Psoas muscle (tissue), 8 donors: Measurements from ENCODE around the gene SLC30A2. TPM values are rescaled to one million over a fixed set of nuclear protein-coding genes. Genes with fewer than 3 reads are reported as not detected.
A peak's percentile ranks its signal among the peaks of the same experiment; 100 is the strongest.

Source experiments
- ATAC-seq, 4 donors: fragments of 200-7000 bp; cut with Tn5 transposase; one replicate each; pipeline ENCODE4 v1.9.1; 2020; ENCODE audit warnings: moderate library complexity in 3 of 4, mild to moderate bottlenecking in 2 of 4
- DNase-seq, 2 donors: peaks; one replicate each; pipeline ENCODE4 v3.0.0-alpha.2; 2020
- H3K27ac ChIP-seq: fragments of 200-600 bp; one replicate; pipeline ENCODE4 v1.8.0; 2022
- H3K27me3 ChIP-seq, 3 donors: fragments of 200-600 bp in 1 of 3; one replicate each; pipeline versions ENCODE4 v1.6.1 to v1.8.0; 2013 to 2022; ENCODE audit warnings: low read length in 2 of 3, mild to moderate bottlenecking in 2 of 3, moderate library complexity in 1 of 3; ENCODE audit not compliant: insufficient read depth in 3 of 3
- H3K36me3 ChIP-seq, 2 donors: fragments of 200-600 bp in 1 of 2; one replicate each; pipeline versions ENCODE4 v1.6.1 to v1.8.0; 2013 to 2022; ENCODE audit warnings: low read depth in 1 of 2, mild to moderate bottlenecking in 1 of 2, moderate library complexity in 1 of 2; ENCODE audit not compliant: insufficient read depth in 1 of 2
- H3K4me1 ChIP-seq: fragments of 200-600 bp; one replicate; pipeline ENCODE4 v1.8.0; 2022
- H3K4me3 ChIP-seq: fragments of 200-600 bp; one replicate; pipeline ENCODE4 v1.8.0; 2022; ENCODE audit warnings: mild to moderate bottlenecking
- H3K9me3 ChIP-seq: fragments of 200-600 bp; one replicate; pipeline ENCODE4 v1.8.0; 2022
- CTCF ChIP-seq: fragments of 200-600 bp; IDR thresholded peaks from one replicate; pipeline ENCODE4 v1.8.0; 2022; ENCODE audit warnings: antibody characterized with exemption
- WGBS, 3 donors: extraction: QIAGEN DNeasy Blood & Tissue Kit; methylation state at CpG; one replicate each; pipeline versions ENCODE4 v1.1.6 to v1.1.7; 2013; 5-methylcytosine and 5-hydroxymethylcytosine counted together
- intact Hi-C, 2 donors: fragments of 100-400 bp; cut with DNase I; formaldehyde crosslinking; loops; one replicate each; pipeline versions ENCODE4 v1.11.0 to v1.14.2; 2022
- polyA plus RNA-seq, 3 donors: library from polyadenylated mRNA; stranded (reverse); fragments of 200-250 nt; gene quantifications; one replicate each; pipeline ENCODE4 v1.2.3, GENCODE V29; 2013
- total RNA-seq, 4 donors: library from RNA; stranded (reverse); fragmentation: NEBNext Ultra II Directional in 2 of 4; extraction: Animal tissue kit (Norgen Biotek cat#: 25700) in 2 of 4; gene quantifications; one replicate each; pipeline versions ENCODE4 v1.2.1 to v1.2.4, GENCODE V29; 2021 to 2023
- donor health status: healthy with polysubstance abuse.
- donor health status: DM: no; HTN: no; CAD: no; lungs with moderate emphysema.
- donor health status: Bipolar disorder and iron deficiency.
- donor health status: healthy.
- donor health status: DM: yes; HTN: yes; CAD: no.
- donor health status: DM: no; HTN: no; CAD: no.
- donor health status: DM: no; HTN: no; CAD: no.
- donor health status: DM: yes; HTN: yes; CAD: no.

Gene SLC30A2
- total and polyA plus RNA-seq, 7 donors: 0.21 to 7.8 (median 1.2) TPM

GRCh38 chr1:25997828-25998761 lies 47.8 kb downstream of the SLC30A2 start, which contains the start of gene PAFAH2:
TSS of gene PAFAH2 (minus strand) at chr1:25998063. CDS start at chr1:25990816, 7,247 bp downstream.
- DNase-seq (peak; percentile 96 to 99), ATAC-seq (peak; percentile 95 to 98 (median 96))
- WGBS, 3 donors: 1% methylated on average over 47 of the region's 47 CpGs
- H3K27me3 ChIP-seq: no peaks in the 10 kb centered on the region
- peaks cover 0 to 5% of the 10 kb centered on the region in 2 donors for H3K36me3 ChIP-seq
- H3K4me1 ChIP-seq: peaks cover 34% of the 10 kb centered on the region
- TF ChIP-seq CTCF: peak; percentile 97
- H3K4me3 ChIP-seq: peak within 1 kb of the TSS; percentile 73
- peak within 1 kb of the TSS; percentile 86 for H3K27ac ChIP-seq
- H3K9me3 ChIP-seq: no peaks in the 10 kb centered on the region
- intact Hi-C loops: loop anchor here (1.0 to 10.0 kb wide), 3 partner anchors 101 to 173 kb away; no protein-coding TSS in a partner anchor

- Histone ChIP-seq H3K27ac (peak overlapping the region; percentile 86), H3K9me3 (no peaks in the 10 kb centered on the region), H3K4me1 (peaks cover 42% of the 10 kb centered on the region), H3K27me3 (no peaks in the 10 kb centered on the region), H3K4me3 (peak overlapping the region; percentile 73), H3K36me3 (peaks cover 0 to 5% of the 10 kb centered on the region in 2 donors)
- WGBS, 3 donors: 1 to 2% (median 1%) methylated on average over 13 of the region's 13 CpGs
- intact Hi-C loops: loop anchor here (5.0 to 10.0 kb wide), 2 partner anchors 100 to 172 kb away; no protein-coding TSS in a partner anchor
- peak; percentile 28 to 76 (median 52) for ATAC-seq
- no peak for TF ChIP-seq CTCF
- no peak for DNase-seq
Observed at GRCh38 chr1:25996966-25997827, 48.7 kb downstream of the SLC30A2 start.

DNA sequence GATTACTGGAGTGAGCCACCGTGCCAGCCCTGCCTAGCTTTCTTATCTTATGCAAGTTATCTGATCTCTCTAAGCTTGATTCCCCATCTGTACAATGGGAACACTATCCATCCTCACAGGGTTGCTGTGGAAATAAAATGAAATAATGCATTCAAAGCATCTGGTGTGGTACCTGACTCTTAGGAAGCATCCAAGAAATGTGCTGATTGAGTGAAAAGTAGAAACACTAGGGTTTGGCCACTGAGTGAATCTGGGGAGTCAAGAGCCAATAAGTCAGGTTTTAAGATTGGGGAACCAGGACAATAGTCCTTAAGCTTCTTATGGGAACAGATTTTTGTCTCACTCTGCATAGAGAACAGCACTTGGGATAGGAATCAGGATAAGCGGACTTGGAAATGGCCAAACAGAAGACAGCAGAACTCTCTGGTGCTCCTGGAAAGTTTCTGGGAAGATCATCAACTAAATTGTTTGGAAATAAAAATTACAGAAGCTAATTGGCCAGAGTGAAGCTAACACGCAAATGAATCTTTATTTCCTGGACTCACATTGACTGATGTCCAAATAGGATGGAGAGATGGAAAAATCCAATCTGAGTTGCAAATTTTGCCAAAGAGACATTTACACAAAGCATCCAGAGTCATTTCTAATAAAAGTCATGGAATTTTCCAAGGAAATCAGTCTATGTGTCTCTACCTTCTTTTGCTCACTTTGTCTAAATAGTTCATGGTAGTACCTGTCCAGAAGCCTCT lies 51.3 kb downstream of the SLC30A2 start:
- intact Hi-C loops: loop anchor here (5.0 to 10.0 kb wide), 2 partner anchors 97 to 170 kb away; no protein-coding TSS in a partner anchor
- no peak for DNase-seq
- Histone ChIP-seq H3K4me1 (peaks cover 56% of the 10 kb centered on the region), H3K27ac (peak overlapping the region; percentile 42), H3K9me3 (no peaks in the 10 kb centered on the region), H3K36me3 (peaks cover 0 to 5% of the 10 kb centered on the region in 2 donors), H3K4me3 (no peak overlapping the region), H3K27me3 (no peaks in the 10 kb centered on the region)
- TF ChIP-seq CTCF: no peak
- no peak for ATAC-seq
- 90 to 99% (median 92%) methylated on average over 3 of the region's 3 CpGs for WGBS, 3 donors
